Stimulated activated CD4-positive, alpha-beta T cell treated with anti-CD3 and anti-CD28 coated beads, Interleukin-4, amount 100 ng/mL, for 48 hours (primary cell): Measurements from ENCODE around the gene POLE2.
"Not testable (repeated sequence)": the region's sequence is repeated elsewhere in the genome, so short reads cannot be mapped to it uniquely, and the experiment has no call there.

Experiments used
- DNase-seq, 2 donors: peaks; one replicate each; pipeline ENCODE4 v3.0.0-alpha.2; 2020; ENCODE audit warnings: low read depth in 2 of 2

The POLE2 gene

DNA sequence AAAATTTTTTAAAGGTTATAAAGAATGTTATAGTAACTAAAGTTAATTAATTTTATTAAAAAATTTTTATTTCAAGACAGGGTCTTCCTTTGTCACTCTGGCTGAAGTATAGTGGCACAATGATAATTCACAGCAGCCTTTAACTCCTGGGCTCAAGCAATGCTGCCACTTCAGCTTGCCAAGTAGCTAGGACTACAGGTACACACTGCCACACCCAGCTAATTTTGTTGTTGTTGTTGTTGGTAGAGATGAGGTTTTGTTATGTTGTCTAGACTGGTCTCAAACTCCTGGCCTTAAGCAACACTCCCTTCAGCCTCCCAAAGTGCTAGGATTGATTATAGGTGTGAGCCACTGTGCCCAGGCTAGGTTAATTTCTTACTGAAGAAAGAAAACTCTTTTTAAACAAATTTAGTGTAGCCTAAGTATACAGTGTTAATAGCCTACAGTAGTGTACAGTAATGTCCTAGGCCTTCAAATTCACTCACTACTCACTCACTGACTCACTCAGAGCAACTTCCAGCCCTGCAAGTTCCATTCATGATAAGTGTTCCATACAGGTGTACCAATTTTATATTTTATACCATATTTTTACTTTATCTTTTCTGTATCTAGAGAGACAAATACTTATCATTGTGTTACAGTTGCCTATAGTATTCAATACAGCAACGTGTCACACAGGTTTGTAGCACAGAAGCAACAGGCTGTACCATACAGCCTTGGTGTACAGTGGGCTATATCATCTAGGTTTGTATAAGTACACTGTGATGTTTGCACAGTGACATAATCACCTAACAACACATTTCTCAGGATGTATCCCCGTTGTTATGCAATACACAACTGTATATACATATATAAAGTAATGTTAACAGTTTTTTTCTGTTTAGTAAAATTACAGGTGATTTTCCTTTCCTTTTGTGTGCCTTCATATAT is 28.2 kb downstream of the POLE2 start:
- DNase-seq: no peak

DNA sequence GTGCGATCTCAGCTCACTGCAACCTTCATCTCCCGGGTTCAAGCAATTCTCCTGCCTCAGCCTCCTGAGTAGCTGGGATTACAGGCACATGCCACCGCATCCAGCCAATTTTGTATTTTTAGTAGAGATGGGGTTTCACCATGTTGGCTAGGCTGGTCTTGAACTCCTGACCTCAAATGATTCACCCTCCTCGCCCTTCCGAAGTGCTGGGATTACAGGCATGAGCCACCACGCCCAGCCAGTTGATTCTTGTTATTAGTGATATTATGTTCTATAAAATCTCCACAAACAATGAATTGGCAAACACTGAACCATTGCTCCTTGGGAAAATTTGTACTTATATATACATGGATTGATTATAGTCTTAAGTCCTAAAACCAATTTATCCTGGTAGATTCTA is 30.5 kb downstream of the POLE2 start:
- DNase-seq: not testable (repeated sequence)

DNA sequence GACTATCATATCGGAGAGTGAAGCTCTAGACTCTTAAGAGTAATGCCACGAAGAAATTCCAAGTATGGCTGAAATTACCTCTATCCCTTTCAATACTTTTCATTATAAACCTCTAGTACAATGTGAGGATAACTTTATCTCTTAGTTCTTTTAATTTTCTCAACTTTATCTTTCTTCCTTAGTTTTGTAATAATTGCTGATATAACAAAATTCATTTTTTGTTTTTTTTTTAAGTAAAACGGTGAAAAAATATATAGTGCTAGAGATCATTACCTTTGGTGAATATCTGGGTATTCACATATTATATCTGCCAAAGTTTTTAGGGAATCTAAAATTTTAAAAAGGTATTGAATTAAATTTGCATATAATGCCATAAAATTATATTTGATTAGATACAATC is 33.5 kb downstream of the POLE2 start:
- no peak for DNase-seq

DNA sequence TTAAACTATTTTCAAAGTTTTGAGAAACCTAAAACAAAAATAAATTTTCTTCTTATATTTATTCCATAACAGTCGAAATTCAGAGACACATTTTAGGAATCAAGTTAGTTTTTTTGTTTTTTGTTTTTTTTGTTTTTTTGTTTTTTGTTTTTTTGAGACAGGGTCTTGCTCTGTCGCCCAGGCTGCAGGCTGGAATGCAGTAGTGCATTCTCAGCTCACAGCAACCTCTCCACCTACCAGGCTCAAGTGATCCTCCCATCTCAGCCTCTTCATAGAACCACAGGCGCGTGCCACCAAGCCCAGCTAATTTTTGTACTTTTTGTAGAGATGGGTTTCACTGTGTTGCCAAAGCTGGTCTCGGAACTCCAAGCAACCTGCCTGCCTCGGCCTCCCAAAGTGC is 34.5 kb downstream of the POLE2 start:
- DNase-seq: no peak

DNA sequence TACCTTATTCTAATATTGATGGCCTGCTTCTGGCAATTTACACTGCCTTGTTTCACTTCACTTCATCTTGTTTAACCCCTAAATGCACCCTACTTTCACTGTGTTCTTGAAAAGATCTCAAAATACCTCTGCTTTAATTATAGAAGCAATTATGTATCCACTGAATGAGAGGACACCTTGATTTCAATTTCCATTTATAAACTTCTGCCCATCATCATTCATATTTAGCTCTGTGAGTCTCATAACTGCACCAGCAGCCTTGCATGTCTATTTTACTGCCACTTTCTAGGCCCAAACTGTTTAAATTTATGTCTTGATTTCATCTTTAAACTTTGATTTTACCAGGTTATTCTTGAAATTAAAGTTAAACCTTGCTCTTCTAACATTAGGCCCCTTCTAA is 45.9 kb downstream of the POLE2 start:
- no peak for DNase-seq

DNA sequence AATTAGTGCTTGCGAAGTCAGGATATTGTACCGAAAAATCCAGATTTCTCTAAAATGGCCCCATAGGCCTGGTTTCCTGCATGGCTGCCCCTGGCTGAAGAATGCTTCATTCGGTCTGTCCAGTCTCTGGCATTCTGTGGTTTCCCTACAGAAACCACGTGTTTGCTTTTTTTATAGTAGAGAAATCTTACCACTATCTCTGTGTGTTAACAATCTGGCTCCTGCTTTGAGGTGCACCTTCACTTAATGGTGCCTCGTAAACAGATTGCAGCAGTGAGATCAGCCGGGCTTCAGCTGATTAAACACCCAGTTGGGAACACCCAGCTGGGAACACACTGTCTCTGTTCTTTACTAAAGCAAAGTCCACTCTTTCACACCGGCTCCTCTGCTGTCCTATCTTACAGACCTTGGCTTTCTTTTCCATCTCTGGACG is 46.3 kb downstream of the POLE2 start:
- DNase-seq: no peak

DNA sequence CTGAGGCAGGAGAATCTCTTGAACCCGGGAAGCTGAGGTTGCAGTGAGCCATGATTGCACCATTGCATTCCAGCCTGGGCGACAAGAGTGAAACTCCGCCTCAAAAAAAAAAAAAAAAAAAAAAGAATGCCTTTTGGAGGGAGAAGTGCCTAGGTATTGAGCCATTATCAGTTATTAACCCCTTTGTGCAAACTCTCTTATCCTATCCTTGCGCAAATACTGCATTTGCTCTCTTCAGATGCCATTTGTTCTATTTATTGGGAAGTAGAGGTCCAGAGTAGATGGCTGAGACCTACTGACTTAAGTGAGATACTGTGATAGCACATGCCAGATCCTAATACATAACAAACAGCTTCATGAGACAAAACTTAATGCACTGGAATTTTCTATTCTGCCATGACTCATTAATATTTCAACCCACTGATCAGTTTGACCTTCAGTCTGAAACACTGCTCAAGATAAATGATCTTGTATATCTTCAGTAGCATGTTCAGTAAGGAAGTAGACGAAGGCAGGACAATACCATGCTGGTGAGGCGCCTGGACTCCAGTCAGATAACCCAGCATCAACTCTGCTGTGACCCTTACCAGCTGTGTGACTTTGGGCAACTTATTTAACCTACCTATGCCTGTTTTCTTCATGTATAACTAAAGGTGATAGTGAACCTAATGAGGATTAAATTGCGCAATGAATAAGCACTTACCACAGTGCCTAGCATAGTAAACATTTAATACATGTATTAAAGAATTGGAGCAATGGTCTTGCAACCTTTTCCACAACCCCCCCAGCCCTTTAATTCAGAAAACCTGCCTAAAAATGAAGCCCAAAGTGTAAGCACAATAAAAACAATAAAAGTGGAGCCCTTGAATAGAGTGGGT is 47.2 kb downstream of the POLE2 start:
- no peak for DNase-seq

DNA sequence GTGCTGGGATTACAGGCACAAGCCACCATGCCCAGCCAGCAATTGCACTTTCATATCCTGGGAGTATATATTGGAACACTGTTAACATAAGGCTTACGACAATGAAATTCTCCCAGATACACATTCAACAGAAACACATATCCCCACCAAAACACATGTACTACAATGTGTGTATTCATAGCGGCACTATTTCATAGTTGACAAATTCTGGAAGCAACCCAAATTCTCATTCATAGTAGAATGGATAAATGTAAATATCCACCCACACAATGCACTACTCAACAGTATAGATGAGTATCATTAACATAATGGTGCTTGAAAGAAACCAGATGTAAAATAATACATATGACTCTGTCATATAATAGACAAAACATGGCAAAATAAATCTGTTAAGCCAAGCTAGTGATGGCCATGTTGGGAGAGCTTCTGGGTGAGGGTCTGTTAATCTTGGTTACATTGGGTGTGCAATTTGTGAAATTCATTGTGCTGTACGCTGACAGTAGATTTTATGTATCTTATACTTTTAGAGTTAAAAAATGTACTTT is 50.4 kb downstream of the POLE2 start:
- DNase-seq: no peak

DNA sequence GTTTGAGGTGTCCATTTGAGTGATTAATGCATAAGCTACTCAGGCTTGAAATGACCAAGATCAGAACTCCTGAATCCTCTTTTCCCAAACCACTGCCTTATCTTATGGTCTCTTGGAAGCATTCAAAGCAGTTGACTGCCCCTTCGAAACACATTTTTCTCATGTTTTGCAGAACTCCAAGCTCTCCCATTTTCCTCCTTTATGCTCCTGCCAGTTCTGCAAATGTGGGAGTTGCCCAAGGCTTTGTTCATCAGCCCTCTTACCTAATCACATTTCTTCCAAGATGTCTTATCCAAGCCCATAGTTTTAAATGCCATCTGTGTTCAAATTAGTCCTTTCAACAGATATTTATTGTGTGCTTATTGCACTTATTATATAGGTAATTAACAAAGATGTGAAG is 51.1 kb downstream of the POLE2 start:
- no peak for DNase-seq

DNA sequence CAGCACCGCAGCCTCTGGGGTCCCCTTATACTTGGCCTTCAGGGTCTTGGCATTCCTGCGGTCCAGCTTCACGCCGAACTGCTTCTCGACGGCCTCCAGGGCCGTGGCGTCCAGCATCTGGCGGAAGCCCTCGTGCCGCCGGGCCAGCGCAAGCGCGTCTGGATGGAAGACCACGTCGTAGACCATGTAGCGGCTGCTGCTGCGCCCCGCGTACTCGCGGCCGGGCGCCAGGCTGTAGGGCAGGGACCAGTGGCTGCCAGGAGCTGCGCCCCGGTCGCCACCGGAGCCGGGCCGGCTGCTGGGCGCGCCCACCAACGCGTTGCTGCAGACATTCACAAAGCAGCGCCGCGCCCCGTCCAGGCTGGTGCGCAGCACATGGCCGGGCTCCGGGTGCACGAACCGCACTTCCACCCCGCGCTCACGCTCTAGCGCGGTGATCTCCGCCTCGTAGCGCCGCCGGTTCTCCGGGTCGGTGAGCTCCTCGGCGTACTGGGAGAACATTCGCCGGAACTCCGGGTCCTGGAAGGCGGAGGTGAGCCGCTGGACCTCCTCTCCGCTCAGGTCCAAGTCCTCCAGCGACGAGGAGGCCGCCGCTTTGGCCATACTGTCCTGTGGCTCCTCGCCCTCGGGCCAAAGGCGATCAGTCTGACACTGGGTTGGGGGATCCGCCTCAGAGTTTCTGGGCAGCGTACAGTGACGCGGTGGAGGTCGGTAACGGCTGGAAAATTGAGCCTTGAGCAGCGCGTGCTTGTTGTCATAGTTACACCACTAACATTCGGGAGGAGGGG is 53.3 kb downstream of the POLE2 start, which contains the start of gene DNAAF2:
Gene DNAAF2, minus strand, starts transcription at position 698 of the 788 bp plus-strand sequence. Its CDS starts 95 bp downstream, at position 603.
- peak in 1 of 2 donors; percentile 45 for DNase-seq

DNA sequence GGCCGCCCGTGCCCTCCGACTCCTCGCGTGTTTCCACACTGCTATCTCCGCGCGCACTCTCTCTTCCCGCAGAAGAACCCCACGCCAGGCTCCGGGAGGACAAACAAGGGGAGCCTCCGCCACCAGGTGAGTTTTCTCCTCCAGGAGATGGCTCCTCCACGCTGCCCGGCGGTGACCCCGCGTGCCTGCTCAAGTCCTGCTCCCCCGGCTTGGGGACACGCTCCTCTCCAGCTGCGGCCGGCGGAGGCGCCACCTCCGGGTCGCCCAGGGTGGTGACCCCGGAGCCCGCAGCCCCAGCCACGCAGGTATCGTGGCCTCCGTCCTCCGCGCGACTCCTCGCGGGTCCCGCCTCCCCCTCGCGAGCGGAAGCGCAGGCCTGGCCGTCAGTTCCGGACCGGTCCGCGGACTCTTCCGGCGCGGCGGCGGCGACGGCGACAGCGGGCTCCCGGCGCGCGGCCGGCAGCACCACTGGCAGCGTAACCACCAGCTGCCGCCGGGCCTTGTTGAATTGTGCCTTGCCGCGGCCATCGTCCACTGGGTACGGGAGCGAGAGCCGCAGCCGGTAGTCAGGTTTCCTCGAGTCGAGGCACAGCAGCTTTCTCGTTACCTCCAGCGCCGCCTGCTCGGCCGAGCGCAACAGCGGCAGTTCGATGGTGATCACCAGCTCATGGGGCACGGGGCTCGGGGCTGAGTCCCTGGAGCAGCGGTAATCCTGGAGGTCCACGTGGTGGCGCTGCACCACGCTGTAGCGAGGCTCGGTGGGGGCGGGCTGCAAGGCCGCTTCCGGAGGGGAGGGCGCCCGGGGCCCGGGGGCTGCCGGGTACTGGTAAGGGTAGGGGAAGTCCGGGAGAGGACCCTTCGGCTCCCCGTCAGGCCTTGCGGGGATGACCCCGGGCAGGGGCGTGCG is 54.1 kb downstream of the POLE2 start:
- peak; percentile 92 for DNase-seq

DNA sequence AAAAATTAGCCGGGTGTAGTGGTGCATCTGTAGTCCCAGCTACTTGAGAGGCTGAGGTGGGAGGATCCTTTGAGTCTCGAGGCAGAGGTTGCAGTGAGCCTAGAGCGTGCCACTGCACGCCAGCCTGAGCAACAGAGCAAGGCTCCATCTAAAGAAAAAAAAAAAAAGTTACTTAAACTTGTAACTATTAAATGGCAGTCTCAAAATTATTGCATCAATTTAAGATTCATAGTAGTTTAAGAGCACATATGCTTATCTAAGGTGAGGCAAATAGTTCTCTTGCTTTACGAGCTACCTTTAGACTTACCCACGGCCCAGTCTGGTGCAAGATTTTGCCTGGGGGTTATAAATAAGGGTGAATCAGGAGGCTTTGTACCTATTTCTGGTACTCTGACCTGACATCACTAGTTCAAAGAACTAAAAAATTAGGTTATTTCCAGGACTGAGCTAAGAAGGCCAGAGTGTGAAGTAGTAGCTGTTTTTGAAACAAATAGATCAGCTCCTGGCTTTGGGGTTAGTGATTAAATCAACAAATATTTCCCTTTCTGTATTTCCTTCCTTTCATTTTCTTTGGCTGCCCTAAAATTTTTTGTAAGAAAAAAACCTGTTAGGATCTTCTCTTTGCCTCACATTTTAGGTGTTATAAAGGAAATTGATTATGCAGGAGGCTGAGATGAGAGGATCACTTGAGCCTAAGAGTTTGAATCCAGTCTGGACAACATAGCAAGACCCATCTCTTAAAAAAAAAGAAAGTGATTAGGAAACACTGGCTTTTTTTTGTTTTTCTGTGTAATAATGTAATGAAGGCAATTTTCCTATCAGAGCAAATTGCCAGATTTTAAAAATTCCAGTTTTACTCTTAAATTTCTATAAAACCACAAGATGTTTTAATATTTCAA is 63.8 kb downstream of the POLE2 start:
- DNase-seq: no peak

DNA sequence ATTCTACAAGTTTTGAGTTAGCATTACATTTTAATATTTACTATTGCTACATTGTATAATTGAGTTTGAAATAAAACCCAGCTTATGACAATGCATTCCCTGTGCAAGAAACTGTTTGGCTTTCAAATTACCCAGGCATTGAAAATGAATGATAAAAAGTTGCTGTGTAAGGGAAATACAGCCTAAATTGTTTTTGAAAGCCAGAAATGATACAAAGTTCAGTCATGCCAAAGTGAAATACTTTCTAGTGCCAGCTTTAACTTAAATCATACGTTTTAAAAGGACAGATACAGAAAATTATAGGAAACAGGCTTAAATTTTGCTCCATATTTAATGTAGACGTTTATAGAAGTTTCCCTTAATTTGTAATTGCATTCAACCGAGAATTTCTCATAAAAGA is 64.6 kb downstream of the POLE2 start:
- no peak for DNase-seq

DNA sequence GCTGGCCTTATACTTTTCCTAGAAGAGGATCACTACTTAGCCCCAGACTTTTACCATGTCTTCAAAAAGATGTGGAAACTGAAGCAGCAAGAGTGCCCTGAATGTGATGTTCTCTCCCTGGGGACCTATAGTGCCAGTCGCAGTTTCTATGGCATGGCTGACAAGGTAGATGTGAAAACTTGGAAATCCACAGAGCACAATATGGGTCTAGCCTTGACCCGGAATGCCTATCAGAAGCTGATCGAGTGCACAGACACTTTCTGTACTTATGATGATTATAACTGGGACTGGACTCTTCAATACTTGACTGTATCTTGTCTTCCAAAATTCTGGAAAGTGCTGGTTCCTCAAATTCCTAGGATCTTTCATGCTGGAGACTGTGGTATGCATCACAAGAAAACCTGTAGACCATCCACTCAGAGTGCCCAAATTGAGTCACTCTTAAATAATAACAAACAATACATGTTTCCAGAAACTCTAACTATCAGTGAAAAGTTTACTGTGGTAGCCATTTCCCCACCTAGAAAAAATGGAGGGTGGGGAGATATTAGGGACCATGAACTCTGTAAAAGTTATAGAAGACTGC is 65.9 kb downstream of the POLE2 start:
- no peak for DNase-seq

DNA sequence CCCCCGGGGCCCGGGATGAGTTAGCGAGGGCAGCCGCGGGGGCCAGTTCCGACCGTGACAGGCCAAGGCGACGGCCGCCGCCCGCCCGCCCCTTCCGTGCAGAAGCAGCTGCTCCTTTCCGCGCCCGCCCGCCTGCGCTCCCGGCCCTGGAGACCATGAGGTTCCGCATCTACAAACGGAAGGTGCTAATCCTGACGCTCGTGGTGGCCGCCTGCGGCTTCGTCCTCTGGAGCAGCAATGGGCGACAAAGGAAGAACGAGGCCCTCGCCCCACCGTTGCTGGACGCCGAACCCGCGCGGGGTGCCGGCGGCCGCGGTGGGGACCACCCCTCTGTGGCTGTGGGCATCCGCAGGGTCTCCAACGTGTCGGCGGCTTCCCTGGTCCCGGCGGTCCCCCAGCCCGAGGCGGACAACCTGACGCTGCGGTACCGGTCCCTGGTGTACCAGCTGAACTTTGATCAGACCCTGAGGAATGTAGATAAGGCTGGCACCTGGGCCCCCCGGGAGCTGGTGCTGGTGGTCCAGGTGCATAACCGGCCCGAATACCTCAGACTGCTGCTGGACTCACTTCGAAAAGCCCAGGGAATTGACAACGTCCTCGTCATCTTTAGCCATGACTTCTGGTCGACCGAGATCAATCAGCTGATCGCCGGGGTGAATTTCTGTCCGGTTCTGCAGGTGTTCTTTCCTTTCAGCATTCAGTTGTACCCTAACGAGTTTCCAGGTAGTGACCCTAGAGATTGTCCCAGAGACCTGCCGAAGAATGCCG is 66.7 kb downstream of the POLE2 start:
- peak; percentile 45 to 55 for DNase-seq

DNA sequence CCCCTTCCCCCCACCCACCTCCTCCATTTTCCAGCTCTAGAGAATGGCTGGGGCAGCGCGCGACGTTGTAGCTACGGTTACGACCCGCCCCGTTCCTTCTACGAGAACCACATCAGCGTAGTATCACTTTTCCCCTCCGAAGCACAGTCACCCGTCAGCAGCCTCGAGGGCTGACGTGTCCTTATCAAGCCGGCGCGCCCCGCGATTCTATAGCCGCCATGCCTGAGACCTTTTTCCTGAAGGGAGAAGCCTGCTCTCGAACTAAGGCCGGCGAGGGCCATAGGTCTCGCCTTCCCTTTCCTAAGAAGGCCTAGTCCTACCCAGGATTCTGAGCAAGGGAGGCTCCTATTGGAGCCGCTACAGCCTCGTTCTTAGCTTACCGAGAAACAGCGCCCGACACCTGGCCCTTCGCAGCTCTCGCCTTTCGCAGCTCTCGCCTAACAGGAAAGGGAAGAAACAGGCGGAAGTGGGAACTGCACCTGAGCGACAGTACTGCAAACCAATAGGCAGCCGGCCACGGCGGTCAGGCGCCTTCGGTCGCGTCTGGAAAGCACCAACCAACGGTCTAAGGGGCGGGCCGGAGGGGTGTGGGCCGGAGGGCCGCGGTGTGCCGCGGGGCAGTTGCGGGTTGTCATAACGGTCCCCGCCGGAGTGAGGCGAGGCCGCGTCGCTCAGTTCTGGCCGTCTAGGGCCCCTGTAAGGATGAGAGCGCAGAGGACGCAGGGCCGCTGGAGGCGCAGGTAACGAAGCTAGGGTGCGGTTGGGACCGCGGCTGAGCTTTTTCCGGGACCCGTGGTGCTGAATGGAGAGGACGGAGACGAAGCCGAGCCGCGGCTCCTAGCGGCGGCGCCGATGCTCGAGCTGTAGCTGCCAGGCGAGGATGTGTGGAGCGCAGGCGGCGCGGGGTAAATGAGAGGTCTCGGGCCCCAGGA is 67.6 kb downstream of the POLE2 start, which contains the start of the genes MGAT2 and RPL36AL:
Gene MGAT2, plus strand, starts transcription at position 618 of the 932 bp plus-strand sequence. CDS start 470 bp downstream, outside the sequence.
Gene RPL36AL, minus strand, starts transcription at position 445 of the 932 bp plus-strand sequence. CDS start 1,522 bp downstream, outside the sequence.
- DNase-seq: peak; percentile 90 to 92

DNA sequence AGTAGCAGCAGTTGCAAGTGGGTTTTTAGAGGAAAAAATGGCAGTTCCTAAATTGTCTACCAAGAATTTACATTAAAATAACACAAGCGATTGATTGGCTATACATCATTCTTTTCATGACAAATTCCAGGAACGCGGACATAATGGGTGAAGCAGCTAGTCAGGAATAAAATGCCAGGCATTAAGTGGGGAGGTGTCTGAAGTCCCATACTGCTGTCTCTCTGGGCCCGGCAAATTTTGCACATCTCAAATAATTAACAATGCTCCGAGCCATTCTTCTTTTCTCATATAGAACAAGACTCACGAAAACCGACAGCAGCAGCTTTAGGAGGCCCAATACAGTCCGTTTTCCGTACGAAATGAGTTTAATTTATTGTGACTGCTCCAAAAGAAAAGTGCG is 68.3 kb downstream of the POLE2 start:
- no peak for DNase-seq
